GM21367 (cell line): ENCODE measurements around the gene SULT4A1.

Source experiments
- ATAC-seq: cut with Tn5 transposase; IDR thresholded peaks from one replicate; pipeline ENCODE4 v1.9.1; 2021; ENCODE audit not compliant: unreplicated experiment

The SULT4A1 gene

GRCh38 chr22:43828998-43829782 lies 33.1 kb downstream of the SULT4A1 start:
- ATAC-seq, result no peak

GRCh38 chr22:43828725-43828997 lies 33.7 kb downstream of the SULT4A1 start:
- no peak for ATAC-seq

GRCh38 chr22:43827926-43828724 lies 34.2 kb downstream of the SULT4A1 start:
- ATAC-seq, result no peak

GRCh38 chr22:43827003-43827735 lies 35.1 kb downstream of the SULT4A1 start:
- no peak for ATAC-seq

- ATAC-seq, result no peak
Observed at GRCh38 chr22:43826142-43827002, 35.9 kb downstream of the SULT4A1 start.

- ATAC-seq, result no peak
Observed at GRCh38 chr22:43825651-43826050, 36.7 kb downstream of the SULT4A1 start.

GRCh38 chr22:43824724-43825420 lies 37.4 kb downstream of the SULT4A1 start:
- no peak for ATAC-seq

GRCh38 chr22:43823911-43824665 lies 38.2 kb downstream of the SULT4A1 start:
- ATAC-seq, result no peak

GRCh38 chr22:43823353-43823908 lies 38.9 kb downstream of the SULT4A1 start:
- ATAC-seq, result no peak

GRCh38 chr22:43821606-43822425 lies 40.5 kb downstream of the SULT4A1 start:
- no peak for ATAC-seq

- no peak for ATAC-seq
Observed at GRCh38 chr22:43820651-43821305, 41.5 kb downstream of the SULT4A1 start.

GRCh38 chr22:43819931-43820640 lies 42.2 kb downstream of the SULT4A1 start:
- ATAC-seq, result no peak

- no peak for ATAC-seq
Observed at GRCh38 chr22:43819421-43819921, 42.8 kb downstream of the SULT4A1 start.

GRCh38 chr22:43818981-43819380 lies 43.3 kb downstream of the SULT4A1 start:
- ATAC-seq, result no peak

GRCh38 chr22:43817402-43817801 lies 44.9 kb downstream of the SULT4A1 start:
- ATAC-seq, result no peak

GRCh38 chr22:43814264-43814663 lies 48.0 kb downstream of the SULT4A1 start:
- ATAC-seq, result no peak

GRCh38 chr22:43812890-43813289 lies 49.4 kb downstream of the SULT4A1 start:
- no peak for ATAC-seq
